Stimulated activated CD8-positive, alpha-beta memory T cell treated with anti-CD3 and anti-CD28 coated beads, Interleukin-7, amount 100 ng/mL, for 1 hour (primary cell): ENCODE measurements around the gene GRAMD2B.
"Not testable (repeated sequence)": the region's sequence is repeated elsewhere in the genome, so short reads cannot be mapped to it uniquely, and the experiment has no call there.

ENCODE experiments used
- DNase-seq, 2 donors: peaks; one replicate each; pipeline ENCODE4 v3.0.0-alpha.2; 2020; ENCODE audit warnings: low read depth in 2 of 2

GRAMD2B gene

DNA sequence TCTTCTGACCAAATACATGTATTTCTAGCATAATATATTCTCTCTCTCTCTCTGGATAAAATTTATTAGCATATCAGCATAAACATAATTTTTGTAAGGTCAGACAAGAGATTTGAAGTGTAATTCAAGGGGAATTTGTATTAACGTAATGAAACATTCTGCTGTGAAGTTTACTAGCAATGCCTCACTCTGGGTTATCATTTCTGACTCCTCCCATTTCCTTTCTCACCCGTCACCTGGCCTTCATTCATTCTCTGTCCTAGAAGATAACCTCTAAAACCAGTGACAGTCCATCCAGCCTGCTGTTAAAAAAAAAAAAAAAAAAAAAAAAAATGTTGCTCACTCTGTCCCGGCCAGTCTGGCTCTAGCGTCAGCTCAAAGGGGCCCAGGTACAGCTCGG, 27.1 kb downstream of the GRAMD2B start:
- no peak for DNase-seq

DNA sequence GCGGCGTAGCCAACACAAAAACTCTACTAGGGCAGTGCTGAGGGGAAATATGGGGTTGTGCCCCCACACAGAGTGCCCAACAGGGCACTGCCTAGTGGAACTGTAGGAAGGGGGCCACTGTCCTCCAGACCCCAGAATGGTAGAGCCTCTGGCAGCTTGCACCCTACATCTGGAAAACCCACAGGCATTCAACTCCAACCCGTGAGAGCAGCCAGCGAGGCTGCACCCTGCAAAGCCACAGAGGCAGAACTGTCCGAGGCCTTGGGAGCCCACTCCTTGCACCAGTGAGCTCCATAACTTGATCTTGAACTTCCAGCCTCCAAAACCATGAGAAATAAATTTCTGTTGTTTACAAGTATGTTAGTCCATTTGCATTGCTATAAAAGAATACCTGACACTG, 27.7 kb downstream of the GRAMD2B start:
- DNase-seq: no peak

DNA sequence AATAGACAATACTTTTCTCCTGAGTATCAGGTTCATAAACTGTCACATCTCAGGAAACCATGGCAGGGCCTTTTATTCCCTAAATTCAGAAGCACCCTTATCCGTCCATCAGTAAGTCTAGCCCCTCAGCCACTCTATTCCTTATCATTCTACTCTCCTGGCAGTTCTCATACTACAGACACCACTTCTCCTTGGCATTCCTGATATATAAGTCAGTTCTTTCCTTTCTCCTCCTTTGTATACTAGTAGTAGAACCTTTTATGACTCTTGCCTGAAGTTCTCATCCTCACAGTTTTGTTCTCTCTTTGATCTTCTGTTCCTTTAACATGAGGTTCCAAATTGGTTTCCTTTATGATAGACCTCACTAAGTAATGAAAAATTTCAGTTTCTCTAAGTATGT, 29.3 kb downstream of the GRAMD2B start:
- no peak for DNase-seq

DNA sequence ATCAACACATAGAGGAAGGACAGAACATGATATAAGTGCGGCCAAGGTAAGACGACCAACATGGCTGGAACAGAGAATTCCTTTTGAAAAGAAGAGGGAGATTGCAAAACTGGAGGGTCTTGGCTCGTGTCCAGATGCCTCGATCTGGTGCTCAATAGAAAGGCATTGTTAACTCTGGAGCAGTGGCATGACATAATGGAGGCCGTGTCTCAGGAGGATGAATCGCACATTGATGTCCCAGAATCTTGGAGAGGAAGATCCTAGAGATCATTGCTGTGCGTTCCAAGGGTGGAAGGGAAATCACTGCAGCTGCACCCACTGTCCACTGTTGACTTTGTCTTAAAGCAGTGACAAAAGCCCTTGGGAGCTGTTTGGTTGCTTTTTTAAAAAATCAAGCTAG, 30.9 kb downstream of the GRAMD2B start:
- no peak for DNase-seq

DNA sequence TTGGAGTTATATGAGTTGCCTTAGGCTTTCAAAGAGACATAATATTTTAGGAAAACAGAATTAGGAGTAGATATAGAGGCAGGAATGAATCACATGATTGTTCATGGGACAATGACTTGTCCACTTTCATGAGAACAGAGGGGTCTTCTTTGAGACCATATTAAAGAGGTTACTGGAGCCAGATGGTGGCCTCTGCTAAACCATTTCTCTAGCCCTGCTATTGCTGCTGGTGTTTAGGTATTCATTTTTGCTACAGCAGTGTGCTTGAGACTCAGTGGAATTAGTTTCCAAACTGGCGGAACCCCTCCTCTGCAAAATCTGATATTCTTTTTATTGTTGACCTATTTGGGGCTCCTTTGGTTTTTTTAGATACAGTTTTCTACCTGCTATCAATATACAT, 31.3 kb downstream of the GRAMD2B start:
- DNase-seq: no peak

DNA sequence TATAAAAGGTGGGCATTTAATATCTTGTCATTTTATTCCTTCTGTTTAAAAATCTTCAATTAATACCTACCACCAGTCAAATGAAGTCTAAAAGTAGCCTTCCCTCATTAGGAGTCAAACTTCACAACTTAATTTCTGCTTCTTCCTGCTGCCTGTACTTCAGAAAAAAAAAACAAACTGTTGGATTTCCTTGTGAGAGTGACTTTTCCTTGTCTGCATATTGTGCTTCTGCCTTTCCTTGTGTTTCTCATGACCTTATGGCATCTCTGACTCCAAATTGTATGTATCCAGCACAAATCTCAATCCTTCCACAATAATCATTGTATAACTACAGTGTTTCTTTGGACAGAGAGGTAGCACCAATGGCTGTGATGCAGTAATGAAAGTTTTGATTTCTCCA, 32.1 kb downstream of the GRAMD2B start:
- no peak for DNase-seq

DNA sequence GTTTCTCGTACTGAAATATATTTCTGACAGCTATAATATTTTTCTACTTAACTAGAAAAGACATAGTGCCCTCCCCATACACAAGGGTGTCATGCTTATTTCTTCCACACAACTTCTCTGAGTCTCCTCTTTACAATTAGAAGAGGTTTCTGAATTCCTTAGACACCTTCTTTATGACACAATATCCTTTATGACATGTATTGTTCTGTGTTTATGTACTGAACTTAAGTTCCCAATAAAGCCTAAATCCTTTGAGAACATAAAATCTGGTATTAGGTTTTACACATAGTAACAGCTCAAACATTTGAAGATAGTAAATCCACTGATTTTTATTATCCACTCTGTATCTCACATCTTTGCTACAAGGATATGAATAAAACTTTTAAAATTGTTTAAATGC, 32.5 kb downstream of the GRAMD2B start:
- DNase-seq: no peak

DNA sequence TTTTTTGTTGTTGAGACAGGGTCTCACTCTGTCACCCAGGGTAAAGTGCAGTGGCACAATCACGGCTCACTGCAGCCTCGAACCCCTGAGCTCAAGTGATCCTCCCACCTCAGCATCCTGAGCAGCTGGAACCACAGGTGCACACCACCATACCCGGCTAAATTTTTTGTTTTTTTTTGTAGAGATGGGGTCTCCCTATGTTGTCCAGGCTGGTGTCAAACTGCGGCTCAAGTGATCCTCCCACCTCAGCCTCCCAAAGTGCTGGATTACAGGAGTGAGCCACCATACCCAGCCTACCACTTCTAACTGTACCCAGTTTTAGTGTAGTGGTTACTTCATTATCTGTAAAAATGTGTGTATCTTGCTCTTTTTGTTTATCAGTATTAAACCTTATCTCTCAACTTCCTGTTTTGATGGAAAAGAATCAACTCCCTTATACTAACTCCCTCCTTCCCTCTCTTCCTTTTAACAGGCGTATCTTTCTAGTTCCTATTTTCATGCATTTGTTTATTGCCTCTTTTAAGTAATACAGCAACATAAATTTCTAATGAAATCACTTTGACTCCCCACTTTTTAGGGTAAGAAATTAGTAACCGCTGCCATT, 33.1 kb downstream of the GRAMD2B start:
- DNase-seq: no peak

DNA sequence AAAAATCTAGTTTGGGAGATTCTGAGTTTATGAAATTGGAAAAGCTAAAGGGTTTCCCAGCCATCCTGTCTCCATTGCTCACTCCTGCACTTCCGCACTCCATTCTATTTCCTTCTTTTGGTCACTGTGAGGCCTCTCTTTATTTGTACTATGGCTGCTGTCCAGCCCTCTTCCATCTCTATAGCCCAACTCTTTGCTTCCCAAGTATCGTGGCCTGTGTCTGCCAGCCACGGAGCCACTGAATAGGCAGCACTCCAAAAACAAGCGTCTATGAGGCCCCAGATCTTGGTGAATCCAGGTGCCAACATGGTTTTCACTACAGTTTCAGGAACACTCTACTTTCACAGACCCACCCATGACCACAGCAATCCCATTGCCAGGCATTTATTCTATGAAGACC, 37.2 kb downstream of the GRAMD2B start:
- DNase-seq: no peak

DNA sequence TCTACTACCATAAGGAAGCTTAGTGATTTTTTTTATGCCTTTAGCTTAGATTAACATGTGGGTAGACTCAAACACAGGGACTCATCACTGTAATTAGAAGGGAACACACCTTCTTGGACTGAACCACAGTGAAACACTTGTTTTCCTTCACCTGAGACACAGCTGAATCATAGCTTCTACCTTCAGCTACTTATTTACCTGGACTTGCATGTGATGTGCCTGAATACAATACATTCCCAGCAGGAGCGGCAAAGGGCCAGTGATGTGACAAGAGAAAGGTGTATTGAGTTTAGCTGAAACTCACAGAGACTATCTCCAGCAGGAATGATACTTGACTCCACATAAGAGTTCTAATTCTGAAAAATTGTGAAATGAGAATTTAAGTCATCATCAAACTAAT, 37.8 kb downstream of the GRAMD2B start:
- DNase-seq: no peak

DNA sequence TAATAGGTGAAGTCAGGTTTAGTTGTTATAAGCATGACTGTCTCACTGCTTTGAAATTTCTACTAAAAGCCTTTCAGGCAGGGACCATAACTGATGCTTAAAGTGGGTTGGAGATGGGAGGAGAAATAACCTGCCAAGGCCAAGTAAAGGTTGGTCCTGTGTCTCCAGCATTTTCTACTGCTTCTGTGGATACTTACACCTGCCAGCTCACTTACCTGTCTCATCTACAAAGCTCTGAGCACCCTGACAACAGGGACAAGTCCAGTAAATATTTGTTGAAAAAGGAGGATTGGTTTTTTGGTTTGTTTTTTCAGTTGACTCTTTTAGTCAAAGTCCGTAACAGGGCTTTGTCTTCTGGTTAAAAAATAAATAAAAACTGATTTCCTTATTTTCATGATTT, 38.6 kb downstream of the GRAMD2B start:
- no peak for DNase-seq

DNA sequence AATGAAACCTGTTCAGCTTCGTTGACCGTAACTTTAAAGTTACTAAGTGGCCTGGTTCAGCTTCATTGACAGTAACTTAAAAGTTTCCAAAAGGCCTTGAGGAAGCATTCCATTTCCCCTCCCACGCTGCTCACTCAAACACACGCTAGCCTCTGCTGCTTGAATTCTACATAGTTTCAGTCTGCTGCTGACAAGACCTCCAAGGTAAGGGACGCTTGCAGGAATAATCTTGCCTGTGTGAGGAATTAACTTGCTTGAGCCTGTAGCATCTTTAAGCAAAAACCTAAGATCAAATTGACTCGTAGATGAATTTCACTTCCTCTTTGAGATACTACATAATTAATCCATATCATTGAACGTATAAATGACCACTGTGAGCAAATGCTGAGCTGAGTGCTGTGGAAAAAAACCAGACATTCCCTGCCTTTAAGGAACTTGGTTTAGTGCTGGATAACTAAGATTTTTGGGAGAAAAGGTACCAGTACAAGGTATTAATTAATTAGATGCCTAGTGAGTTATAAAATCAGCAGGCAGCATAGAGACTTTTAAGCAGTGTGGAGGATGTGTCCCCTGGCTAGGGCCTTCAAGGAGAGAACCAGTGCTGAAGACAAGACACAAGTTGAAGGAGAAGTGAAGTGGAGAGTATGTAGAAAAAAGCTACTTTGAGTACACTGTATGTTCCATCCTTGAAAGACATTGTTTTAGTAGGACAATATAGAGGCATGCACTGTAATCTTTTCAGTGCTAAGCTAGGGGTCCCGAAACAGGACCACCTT, 39.2 kb downstream of the GRAMD2B start:
- DNase-seq: no peak

DNA sequence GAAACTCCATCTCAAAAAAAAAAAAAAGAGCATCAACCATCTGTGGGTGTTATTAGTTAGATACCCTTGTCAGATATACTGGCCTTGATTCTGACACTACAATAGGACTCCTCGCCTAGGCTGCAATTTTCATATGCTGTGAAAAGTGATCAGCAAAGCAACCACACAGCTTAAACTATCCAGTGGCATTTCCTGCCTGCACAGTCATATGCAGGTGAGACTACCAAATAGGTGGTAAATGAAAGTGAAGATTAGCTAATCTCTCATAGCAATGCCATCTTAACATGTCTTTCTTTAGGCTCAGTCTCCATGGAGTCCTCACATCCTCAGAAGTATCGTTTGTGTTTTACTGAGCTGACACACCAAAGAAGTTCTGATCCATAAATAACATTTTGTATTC, 40.8 kb downstream of the GRAMD2B start:
- no peak for DNase-seq

DNA sequence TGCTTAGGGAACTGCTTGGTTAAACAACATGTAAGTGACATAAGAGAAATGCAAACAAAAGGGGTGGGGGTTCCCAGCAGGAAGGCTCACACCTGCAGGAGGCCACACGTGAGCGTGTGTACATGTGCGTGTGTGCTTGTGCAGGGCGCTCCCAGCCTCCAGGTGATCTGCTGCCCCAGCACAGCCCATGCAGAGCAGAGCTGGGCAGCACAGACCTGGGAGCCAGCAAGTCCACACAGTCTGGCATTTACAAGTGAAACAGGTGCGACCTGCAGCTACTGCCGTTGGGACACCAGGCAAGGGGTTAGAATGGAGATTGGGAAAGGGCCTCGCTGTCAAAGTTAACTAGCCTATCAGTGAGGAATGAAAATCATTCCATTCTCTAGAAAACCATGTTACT, 41.8 kb downstream of the GRAMD2B start:
- no peak for DNase-seq

DNA sequence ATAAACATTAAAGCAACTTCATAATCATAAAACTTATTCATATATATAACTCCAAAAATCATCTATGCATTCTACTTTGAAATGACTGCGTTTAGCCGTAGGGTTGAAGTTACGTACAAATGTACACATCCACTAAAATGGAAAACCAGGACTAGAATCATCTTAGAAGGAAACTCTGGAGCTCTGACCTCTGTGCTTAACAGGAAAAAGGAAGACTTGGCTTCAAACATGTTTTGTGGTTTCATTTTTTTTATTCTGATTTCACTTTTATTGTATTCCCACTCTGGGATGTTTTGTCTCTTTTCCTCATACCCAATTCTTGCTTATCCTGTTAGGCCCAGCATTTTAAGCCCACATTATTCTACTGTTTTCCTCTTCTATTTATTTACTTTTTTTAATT, 44.9 kb downstream of the GRAMD2B start:
- DNase-seq: no peak

DNA sequence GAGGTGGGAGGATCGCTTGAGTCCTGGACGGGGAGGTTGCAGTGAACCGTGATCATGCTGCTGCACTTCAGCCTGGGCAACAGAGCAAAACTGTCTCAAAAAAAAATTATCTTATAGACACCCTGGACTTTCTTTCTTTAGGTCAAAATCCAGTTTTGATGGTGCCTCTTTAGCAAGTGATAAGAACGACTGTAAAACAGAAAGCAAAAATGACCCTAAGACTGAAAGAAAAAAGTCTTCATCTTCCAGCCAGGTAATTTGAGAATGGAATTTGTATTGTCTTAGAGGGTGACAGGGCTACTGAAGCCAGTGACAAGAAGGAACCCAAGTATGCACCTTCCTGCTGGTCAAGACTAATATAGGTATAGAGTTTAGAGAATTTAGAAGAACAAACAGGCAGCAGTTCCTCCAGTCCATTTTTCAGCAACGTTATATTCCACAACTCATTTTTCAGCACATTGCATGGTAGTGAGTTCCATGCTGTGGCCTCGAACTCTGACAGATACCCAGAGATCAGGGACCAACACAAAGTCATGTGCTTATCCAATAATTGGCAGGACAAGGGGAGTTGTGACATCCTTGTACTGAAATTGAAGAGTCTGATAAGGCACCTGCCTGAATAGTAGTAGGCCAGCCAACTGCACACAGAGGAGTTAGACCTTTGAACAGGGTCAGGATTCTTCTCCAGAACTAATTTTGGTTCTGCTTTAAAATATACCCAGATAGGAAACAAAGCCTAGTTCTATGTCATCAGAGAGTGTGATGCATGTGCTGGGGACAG, 46.5 kb downstream of the GRAMD2B start:
- no peak for DNase-seq

DNA sequence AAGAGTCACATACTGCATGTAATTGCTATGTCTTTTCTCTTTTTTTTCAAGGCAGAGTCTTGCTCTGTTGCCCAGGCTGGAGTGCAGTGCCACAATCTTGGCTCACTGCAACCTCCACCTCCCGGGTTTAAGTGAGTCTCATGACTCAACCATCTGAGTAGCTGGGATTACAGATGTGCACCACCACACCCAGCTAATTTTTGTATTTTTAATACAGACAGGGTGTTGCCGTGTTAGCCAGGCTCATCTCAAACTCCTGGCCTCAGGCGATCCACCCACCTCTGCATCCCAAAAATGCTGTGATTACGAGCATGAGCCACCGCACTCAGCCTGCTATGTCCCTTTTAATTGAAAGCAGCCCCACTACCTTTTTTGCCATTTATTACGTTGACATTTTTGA, 47.3 kb downstream of the GRAMD2B start:
- not testable (repeated sequence) for DNase-seq

DNA sequence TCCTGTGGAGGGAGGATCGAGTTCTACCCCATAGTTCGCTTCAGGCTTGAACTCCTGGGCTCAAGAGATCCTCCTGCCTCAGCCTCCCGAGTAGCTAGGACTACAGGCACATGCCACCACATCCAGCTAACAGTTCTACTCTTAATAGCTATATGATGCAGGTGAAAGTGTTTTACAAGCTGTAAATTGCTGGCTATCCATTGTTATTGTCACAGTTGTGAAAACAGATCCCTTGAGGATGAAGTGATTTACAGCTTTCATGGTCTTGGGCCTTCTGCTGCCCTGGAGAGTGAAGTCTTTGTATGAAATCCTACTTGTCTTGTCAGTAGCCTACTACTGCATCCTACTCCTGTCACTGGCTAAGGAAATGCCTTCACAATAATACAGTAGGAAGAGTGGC, 48.0 kb downstream of the GRAMD2B start:
- DNase-seq: no peak

DNA sequence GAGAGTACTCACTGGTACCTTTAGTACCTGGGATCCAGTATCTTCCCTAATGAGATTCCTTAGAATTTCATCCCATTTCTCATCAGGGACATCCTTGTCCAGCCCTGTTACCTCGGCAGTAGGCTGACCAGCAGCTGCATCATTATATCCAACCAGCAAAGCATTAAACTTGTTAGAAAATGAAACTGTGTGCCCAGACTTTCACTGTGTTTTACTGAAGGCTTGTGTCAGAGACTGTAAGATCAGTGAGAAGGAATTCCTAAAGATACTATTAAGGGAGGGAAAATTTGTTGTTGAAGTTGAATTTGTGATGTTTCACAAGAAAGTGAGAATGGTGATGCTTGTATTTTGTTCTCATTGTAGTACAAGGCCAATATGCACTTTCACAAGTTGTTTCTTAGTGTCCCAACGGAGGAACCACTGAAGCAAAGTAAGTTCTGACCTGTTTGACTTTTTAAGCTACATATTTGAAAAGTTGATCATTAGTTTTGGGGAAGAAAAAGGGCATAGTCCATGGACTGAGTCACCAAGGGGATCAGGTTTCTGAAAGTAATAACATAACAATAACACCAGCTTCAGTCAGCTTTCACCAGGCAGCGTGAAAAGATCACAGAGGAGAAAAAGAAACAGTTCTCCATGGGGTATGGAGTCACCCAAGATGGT, 48.8 kb downstream of the GRAMD2B start:
- no peak for DNase-seq

DNA sequence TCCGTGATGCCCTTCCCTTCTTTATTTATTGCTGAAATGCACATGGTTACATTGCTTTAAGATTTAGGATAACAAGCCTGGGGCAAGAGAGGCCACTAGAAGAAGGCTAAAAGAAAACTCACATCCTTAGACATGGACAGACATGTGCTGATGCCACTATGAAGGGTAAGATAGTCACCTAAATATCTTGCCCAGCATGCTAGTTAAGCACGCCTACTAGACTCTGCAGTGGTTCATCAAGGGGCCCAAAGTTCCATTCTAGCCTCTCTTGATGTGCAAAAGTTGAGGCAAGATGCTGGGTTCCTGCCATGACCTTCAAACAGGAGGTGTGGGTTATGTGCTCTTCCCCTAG, 49.3 kb downstream of the GRAMD2B start:
- DNase-seq: no peak

DNA sequence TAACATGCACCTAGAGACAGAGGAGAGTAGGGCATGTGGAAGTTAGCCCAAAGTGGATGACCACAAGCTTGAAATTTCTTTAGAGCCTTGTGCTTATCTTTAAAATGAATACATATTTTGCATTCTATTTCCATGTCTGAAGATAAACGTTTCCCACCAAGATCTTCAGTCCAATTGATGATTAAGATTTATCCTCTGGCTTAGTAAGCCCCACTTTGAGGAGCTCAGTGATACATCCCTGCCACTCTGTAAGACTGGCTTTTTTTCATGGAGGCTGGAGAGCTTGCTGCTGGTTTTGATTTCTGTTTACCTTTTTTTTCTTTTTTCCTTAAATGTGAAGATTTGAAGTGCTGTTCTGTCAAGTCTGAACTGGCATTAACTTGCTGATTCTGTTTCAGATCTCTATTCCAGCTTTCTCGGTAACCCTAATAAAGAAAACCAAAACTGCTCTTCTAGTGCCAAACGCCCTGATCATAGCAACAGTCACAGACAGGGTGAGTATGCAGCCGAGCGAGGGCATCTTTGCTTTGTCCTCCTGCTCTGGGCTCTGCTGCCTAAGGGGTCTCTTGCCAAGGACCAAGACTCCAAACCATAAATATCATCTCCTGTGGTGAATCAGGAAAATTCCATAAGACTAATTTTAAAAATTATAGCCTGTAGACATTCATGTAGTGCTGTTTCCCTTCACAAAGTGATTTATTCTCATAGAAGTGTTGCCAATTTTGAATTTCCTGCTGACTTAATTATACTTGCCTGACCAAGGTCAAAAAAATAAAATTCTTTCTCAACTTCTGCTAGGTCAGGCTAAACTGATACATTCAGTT, 54.3 kb downstream of the GRAMD2B start:
- no peak for DNase-seq

DNA sequence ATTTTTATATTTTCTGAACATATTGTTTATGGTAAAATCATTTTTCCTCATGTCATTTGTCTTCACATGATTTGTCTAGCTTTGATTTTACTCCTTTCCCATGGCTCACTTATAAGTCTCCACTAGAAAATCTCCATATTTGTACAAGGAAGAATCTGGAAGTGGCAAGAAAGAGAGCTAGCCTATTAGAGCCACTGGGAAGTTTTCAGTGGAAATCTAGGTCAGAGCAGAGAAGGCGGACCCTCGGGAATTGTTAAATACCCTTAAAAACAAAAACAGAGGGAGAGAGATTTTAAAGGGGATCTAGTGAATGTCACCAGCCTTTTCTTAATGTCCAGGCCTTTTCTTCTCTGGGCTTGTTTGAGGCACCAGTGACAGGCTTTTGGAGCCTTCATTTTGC, 56.6 kb downstream of the GRAMD2B start:
- DNase-seq: no peak
